ENCODE data around the gene TNIK.

GRCh38 chr3:171495413-171495812 lies 35.2 kb upstream of the TNIK start:
- TF ChIP-seq POLR2AphosphoS5 (IDR thresholded peaks at IDR 0.05; ENCODE audit: low read depth, low read length): no peak
- TF ChIP-seq TAF1 (IDR thresholded peaks at IDR 0.05; ENCODE audit: borderline replicate concordance, insufficient read depth, low read length): no peak
- TF ChIP-seq SIN3A (IDR thresholded peaks at IDR 0.05; ENCODE audit: borderline replicate concordance, insufficient read depth, low read length): no peak
- TF ChIP-seq, protein P1, sequence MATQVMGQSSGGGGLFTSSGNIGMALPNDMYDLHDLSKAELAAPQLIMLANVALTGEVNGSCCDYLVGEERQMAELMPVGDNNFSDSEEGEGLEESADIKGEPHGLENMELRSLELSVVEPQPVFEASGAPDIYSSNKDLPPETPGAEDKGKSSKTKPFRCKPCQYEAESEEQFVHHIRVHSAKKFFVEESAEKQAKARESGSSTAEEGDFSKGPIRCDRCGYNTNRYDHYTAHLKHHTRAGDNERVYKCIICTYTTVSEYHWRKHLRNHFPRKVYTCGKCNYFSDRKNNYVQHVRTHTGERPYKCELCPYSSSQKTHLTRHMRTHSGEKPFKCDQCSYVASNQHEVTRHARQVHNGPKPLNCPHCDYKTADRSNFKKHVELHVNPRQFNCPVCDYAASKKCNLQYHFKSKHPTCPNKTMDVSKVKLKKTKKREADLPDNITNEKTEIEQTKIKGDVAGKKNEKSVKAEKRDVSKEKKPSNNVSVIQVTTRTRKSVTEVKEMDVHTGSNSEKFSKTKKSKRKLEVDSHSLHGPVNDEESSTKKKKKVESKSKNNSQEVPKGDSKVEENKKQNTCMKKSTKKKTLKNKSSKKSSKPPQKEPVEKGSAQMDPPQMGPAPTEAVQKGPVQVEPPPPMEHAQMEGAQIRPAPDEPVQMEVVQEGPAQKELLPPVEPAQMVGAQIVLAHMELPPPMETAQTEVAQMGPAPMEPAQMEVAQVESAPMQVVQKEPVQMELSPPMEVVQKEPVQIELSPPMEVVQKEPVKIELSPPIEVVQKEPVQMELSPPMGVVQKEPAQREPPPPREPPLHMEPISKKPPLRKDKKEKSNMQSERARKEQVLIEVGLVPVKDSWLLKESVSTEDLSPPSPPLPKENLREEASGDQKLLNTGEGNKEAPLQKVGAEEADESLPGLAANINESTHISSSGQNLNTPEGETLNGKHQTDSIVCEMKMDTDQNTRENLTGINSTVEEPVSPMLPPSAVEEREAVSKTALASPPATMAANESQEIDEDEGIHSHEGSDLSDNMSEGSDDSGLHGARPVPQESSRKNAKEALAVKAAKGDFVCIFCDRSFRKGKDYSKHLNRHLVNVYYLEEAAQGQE (IDR thresholded peaks at IDR 0.05; ENCODE audit: insufficient read depth in 1 of 2, low read depth in 2 of 2, low read length in 2 of 2): no peak
- no peak for TF ChIP-seq FOXP2 (optimal IDR thresholded peaks at IDR 0.05; ENCODE audit: borderline replicate concordance, extremely low read depth, extremely low read length, insufficient read depth)

All from PFSK-1 (cell line).